ENCODE measurements around the gene CCDC43.

- TF ChIP-seq MAX (IDR thresholded peaks at IDR 0.05): no peak
- TF ChIP-seq RAD21 (IDR thresholded peaks at IDR 0.05): no peak
- TF ChIP-seq, protein P1, sequence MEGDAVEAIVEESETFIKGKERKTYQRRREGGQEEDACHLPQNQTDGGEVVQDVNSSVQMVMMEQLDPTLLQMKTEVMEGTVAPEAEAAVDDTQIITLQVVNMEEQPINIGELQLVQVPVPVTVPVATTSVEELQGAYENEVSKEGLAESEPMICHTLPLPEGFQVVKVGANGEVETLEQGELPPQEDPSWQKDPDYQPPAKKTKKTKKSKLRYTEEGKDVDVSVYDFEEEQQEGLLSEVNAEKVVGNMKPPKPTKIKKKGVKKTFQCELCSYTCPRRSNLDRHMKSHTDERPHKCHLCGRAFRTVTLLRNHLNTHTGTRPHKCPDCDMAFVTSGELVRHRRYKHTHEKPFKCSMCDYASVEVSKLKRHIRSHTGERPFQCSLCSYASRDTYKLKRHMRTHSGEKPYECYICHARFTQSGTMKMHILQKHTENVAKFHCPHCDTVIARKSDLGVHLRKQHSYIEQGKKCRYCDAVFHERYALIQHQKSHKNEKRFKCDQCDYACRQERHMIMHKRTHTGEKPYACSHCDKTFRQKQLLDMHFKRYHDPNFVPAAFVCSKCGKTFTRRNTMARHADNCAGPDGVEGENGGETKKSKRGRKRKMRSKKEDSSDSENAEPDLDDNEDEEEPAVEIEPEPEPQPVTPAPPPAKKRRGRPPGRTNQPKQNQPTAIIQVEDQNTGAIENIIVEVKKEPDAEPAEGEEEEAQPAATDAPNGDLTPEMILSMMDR (IDR thresholded peaks at IDR 0.05; ENCODE audit: low read depth, low read length, missing input control): no peak
- TF ChIP-seq ZBTB33 (IDR thresholded peaks at IDR 0.05): no peak
- TF ChIP-seq, protein P2, sequence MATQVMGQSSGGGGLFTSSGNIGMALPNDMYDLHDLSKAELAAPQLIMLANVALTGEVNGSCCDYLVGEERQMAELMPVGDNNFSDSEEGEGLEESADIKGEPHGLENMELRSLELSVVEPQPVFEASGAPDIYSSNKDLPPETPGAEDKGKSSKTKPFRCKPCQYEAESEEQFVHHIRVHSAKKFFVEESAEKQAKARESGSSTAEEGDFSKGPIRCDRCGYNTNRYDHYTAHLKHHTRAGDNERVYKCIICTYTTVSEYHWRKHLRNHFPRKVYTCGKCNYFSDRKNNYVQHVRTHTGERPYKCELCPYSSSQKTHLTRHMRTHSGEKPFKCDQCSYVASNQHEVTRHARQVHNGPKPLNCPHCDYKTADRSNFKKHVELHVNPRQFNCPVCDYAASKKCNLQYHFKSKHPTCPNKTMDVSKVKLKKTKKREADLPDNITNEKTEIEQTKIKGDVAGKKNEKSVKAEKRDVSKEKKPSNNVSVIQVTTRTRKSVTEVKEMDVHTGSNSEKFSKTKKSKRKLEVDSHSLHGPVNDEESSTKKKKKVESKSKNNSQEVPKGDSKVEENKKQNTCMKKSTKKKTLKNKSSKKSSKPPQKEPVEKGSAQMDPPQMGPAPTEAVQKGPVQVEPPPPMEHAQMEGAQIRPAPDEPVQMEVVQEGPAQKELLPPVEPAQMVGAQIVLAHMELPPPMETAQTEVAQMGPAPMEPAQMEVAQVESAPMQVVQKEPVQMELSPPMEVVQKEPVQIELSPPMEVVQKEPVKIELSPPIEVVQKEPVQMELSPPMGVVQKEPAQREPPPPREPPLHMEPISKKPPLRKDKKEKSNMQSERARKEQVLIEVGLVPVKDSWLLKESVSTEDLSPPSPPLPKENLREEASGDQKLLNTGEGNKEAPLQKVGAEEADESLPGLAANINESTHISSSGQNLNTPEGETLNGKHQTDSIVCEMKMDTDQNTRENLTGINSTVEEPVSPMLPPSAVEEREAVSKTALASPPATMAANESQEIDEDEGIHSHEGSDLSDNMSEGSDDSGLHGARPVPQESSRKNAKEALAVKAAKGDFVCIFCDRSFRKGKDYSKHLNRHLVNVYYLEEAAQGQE (IDR thresholded peaks at IDR 0.05): no peak
- no peak for TF ChIP-seq GABPA (IDR thresholded peaks at IDR 0.05 in 1 of 2, conservative IDR thresholded peaks at IDR 0.05 in 1 of 2)
These were observed 40.6 kb downstream of the CCDC43 start for GRCh38 chr17:44648963-44649362.
